Fibroblast of lung (primary cell): ENCODE data around the gene MRAS. TPM values are rescaled to one million over a fixed set of nuclear protein-coding genes. Genes with fewer than 3 reads are reported as not detected.

Experiments used
- DNase-seq, 2 donors: peaks; one replicate each; pipeline versions ENCODE4 v3.0.0 to v3.0.0-alpha.2; 2010; ENCODE audit warnings: low read depth in 2 of 2
- H2AFZ ChIP-seq: 2 replicates; pipeline ENCODE4 v1.5.1; 2012; ENCODE audit warnings: low read length, control low read depth, inconsistent platforms
- H3K27ac ChIP-seq: 2 replicates; pipeline ENCODE4 v1.5.1; 2011; ENCODE audit warnings: low read length, control low read depth; ENCODE audit not compliant: insufficient read depth
- H3K27me3 ChIP-seq: 2 replicates; pipeline ENCODE4 v1.5.1; 2011; ENCODE audit warnings: mild to moderate bottlenecking, low read length; ENCODE audit not compliant: control insufficient read depth, insufficient read depth
- H3K36me3 ChIP-seq: 2 replicates; pipeline ENCODE4 v1.5.1; 2011; ENCODE audit warnings: low read length; ENCODE audit not compliant: control insufficient read depth, insufficient read depth
- H3K4me1 ChIP-seq: 2 replicates; pipeline ENCODE4 v1.5.1; 2011; ENCODE audit warnings: low read length; ENCODE audit not compliant: control insufficient read depth, insufficient read depth; ENCODE audit errors: extremely low read depth
- H3K4me2 ChIP-seq: 2 replicates; pipeline ENCODE4 v1.5.1; 2011; ENCODE audit warnings: low read length, control low read depth; ENCODE audit not compliant: insufficient read depth; ENCODE audit errors: extremely low read depth
- H3K4me3 ChIP-seq, 4 experiments: fragments of 200-600 bp in 1 of 4; sonication (generic) in 1 of 4; replicated peaks in 1 of 4; 2 replicates each; pipeline ENCODE4 v1.5.1; 2011 to 2016; ENCODE audit warnings: low read length in 4 of 4, low read depth in 3 of 4, mild to moderate bottlenecking in 3 of 4, control low read depth in 2 of 4, inconsistent platforms in 1 of 4, mixed read lengths in 1 of 4; ENCODE audit not compliant: insufficient read depth in 1 of 4; ENCODE audit errors: control extremely low read depth in 1 of 4
- H3K79me2 ChIP-seq: 2 replicates; pipeline ENCODE4 v1.5.1; 2012; ENCODE audit warnings: mild to moderate bottlenecking, low read length, inconsistent platforms; ENCODE audit not compliant: control insufficient read depth, insufficient read depth
- H3K9ac ChIP-seq: 2 replicates; pipeline ENCODE4 v1.5.1; 2011; ENCODE audit warnings: mild to moderate bottlenecking, low read length, control low read depth; ENCODE audit not compliant: insufficient read depth
- H3K9me3 ChIP-seq: 2 replicates; pipeline ENCODE4 v1.5.1; 2012; ENCODE audit warnings: low read depth, low read length; ENCODE audit not compliant: control insufficient read depth, insufficient read depth
- H4K20me1 ChIP-seq: 2 replicates; pipeline ENCODE4 v1.5.1; 2011; ENCODE audit warnings: low read length; ENCODE audit not compliant: control insufficient read depth, insufficient read depth; ENCODE audit errors: extremely low read depth
- EZH2 ChIP-seq: IDR thresholded peaks from 2 replicates; pipeline ENCODE4 v1.5.1; 2012; ENCODE audit warnings: low read length, control low read depth, mild to moderate bottlenecking; ENCODE audit errors: missing control alignments
- polyA plus RNA-seq, 2 donors: library from polyadenylated mRNA; depleted of rRNA in 1 of 2; stranded (reverse) in 1 of 2; unstranded in 1 of 2; fragments of >200 nt; gene quantifications; 2 replicates each; pipeline ENCODE4 v1.2.1, GENCODE V29; 2011 to 2012; ENCODE audit warnings: missing spikeins in 1 of 2
- total RNA-seq: library from RNA; depleted of rRNA; stranded (reverse); fragments of >200 nt; gene quantifications from 2 replicates; pipeline ENCODE4 v1.2.1, GENCODE V29; 2014
- TF ChIP-seq, protein P1 (sequence below), 2 donors: IDR thresholded peaks in 1 of 2; conservative IDR thresholded peaks in 1 of 2; 1 replicate in 1 of 2; 2 replicates in 1 of 2; pipeline ENCODE4 v1.5.1; 2011 to 2012; ENCODE audit warnings: low read length in 2 of 2, control low read depth in 1 of 2, inconsistent platforms in 1 of 2, low read depth in 1 of 2, mild to moderate bottlenecking in 1 of 2

Gene MRAS
- total and polyA plus RNA-seq, 2 donors (not counting 1 experiment from before 2014, with no cell fraction given) = 35.3 to 73.0 TPM

DNA sequence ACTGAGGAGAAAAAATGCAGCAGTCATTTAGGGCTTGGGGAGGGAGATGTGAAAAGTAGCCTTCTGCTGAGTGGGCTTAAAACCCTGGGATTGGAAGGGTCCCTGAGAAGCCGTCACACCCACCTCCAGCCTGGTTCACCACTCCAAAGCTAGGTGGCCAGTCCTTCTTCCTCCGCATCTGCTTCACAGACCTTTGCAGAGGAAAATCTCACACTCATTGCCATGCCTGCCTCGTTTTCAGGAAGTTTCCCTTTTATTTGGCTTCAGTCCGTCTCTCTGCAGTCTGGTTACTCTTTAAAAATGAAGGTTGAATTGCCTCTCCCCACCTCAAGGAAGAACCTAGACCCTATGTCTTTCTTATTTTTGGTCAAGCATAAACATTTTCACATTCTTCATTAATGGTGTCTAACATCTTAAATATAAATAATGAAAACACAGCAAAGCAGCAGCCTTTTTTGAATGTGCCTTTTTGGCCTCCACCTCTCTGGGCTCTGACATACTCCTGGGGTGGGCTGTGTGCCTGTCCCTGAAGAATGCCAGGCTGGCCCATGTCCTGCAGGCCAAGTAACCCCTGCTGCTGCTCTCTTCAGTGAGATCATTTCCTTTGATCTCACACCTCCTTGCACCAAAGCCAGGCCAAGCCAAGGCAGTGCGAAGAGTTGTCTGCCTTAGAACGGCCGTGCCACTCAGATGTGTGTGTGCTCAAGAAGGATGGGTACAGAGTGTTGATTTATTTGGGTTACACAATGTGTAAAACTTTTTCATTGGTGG, 11.0 kb downstream of the MRAS start:
- Histone ChIP-seq H3K4me2 (no peak overlapping the region), H4K20me1 (peaks cover 1% of the 10 kb centered on the region), H3K36me3 (no peaks in the 10 kb centered on the region), H3K4me3 (no peak overlapping the region), H3K9me3 (no peaks in the 10 kb centered on the region), H3K79me2 (no peaks in the 10 kb centered on the region), H3K27me3 (no peaks in the 10 kb centered on the region), H2AFZ (no peak overlapping the region), H3K4me1 (no peaks in the 10 kb centered on the region), H3K27ac (no peak overlapping the region), H3K9ac (no peak overlapping the region)
- DNase-seq = peak in 1 of 2 donors; percentile 16
- TF ChIP-seq, protein P1, sequence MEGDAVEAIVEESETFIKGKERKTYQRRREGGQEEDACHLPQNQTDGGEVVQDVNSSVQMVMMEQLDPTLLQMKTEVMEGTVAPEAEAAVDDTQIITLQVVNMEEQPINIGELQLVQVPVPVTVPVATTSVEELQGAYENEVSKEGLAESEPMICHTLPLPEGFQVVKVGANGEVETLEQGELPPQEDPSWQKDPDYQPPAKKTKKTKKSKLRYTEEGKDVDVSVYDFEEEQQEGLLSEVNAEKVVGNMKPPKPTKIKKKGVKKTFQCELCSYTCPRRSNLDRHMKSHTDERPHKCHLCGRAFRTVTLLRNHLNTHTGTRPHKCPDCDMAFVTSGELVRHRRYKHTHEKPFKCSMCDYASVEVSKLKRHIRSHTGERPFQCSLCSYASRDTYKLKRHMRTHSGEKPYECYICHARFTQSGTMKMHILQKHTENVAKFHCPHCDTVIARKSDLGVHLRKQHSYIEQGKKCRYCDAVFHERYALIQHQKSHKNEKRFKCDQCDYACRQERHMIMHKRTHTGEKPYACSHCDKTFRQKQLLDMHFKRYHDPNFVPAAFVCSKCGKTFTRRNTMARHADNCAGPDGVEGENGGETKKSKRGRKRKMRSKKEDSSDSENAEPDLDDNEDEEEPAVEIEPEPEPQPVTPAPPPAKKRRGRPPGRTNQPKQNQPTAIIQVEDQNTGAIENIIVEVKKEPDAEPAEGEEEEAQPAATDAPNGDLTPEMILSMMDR (conservative IDR thresholded peaks at IDR 0.05 in 1 of 2, IDR thresholded peaks at IDR 0.05 in 1 of 2; ENCODE audit: low read depth in 1 of 2, low read length in 2 of 2) = no peak
- TF ChIP-seq EZH2 = no peak

DNA sequence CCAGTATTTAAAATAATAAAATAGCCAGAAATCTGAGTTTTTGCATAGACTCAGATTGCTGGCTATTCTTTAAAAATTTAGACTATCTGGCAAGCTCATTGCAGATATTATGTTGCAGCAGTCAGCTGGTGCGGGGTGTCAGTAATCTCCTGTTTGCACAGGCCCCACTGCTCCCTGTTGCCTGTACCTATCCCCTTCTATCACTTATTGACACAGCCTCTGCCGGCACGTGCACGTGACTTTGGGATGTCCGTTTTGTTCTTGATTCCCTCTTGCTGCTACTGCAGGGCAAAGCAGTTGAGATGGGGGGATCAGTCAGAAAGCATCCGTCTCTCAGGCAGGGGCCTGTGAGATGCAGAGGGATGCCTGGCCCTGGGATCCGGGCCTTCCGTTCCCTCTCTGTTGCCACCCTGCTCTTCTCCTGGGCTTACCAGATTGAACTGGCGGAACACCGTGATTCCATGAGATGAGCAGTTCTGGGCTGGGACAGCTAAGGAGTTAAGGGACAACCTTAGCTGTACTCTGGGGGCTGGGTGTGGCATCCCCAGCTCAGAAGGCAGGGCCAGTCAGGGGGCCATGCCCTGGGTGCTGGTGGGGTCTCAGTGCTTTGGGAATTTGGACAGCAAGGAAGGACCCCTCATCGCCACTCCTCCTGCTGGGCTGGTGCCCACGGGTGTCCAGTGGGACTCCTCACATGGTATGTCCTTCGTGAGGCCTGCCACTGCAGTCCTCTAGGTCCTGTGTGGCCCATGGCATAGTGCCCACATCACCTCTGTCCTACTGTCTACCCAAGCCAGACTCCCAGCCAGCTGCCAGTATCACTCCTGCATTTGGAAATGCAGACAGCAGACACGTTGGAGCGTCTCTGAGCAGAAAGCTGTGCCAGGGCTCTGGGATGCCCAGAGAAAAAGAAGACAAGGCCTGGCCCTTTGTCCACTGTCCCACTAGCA, 11.8 kb downstream of the MRAS start:
- H3K9ac ChIP-seq = no peak overlapping the region
- no peaks in the 10 kb centered on the region for H3K9me3 ChIP-seq
- DNase-seq = no peak
- H3K27me3 ChIP-seq = no peaks in the 10 kb centered on the region
- H3K36me3 ChIP-seq = no peaks in the 10 kb centered on the region
- TF ChIP-seq EZH2 = no peak
- TF ChIP-seq, protein P1 (conservative IDR thresholded peaks at IDR 0.05 in 1 of 2, IDR thresholded peaks at IDR 0.05 in 1 of 2; ENCODE audit: low read depth in 1 of 2, low read length in 2 of 2) = no peak
- no peak overlapping the region for H2AFZ ChIP-seq
- peaks cover 1% of the 10 kb centered on the region for H4K20me1 ChIP-seq
- no peak overlapping the region for H3K27ac ChIP-seq
- H3K4me1 ChIP-seq = no peaks in the 10 kb centered on the region
- H3K4me2 ChIP-seq = no peak overlapping the region
- no peak overlapping the region for H3K4me3 ChIP-seq
- H3K79me2 ChIP-seq = no peaks in the 10 kb centered on the region

DNA sequence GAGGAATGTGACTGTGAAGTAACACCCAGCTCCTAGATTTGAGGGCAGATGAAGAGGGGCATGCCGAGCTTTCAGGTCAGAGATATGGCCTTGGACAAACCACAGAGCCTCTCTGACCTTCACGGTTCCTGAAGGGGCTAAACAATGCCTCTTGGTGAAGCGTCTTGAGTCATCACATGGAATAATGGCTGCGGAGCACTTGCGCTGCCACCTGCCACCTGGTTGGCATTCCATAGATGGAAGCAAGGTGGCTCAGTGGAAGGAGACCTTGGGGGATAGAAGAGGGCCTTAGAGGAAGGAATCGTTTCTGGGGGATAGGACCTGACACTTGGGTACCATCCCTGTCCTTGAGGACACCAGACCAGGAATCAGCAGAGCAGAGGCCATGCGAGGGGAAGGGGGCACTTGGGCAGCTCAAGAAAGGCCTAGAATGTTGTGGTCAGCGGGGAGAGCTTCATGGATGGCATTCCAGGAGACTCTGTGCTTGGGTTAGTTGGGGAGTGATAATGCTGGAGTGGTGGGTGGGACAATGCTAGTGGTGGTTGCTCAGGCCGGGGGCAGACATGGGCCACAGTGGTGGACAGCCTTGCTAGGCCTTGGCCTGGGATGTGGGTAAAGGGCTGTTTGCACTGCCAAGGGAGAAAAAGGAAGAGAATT, 12.6 kb downstream of the MRAS start:
- Histone ChIP-seq H3K9ac (no peak overlapping the region), H2AFZ (no peak overlapping the region), H4K20me1 (peaks cover 1% of the 10 kb centered on the region), H3K27ac (no peak overlapping the region), H3K4me2 (no peak overlapping the region), H3K79me2 (no peaks in the 10 kb centered on the region), H3K4me3 (no peak overlapping the region), H3K36me3 (no peaks in the 10 kb centered on the region), H3K9me3 (no peaks in the 10 kb centered on the region), H3K4me1 (no peaks in the 10 kb centered on the region), H3K27me3 (no peaks in the 10 kb centered on the region)
- no peak for TF ChIP-seq EZH2
- TF ChIP-seq, protein P1 (conservative IDR thresholded peaks at IDR 0.05 in 1 of 2, IDR thresholded peaks at IDR 0.05 in 1 of 2; ENCODE audit: low read depth in 1 of 2, low read length in 2 of 2) = no peak
- no peak for DNase-seq
